NCI-H1436 treated with DMSO at 0.1 percent for 48 hours (cell line): ENCODE results near the gene COL20A1.
"Not testable (repeated sequence)": the region's sequence is repeated elsewhere in the genome, so short reads cannot be mapped to it uniquely, and the experiment has no call there.

ENCODE experiments used
- DNase-seq: peaks from one replicate; lab custom pipeline; 2025; lab: John Stamatoyannopoulos, UW

The COL20A1 gene

GRCh38 chr20:63333241-63333836, 40.4 kb downstream of the COL20A1 start:
- DNase-seq: no peak

- no peak for DNase-seq
Measured at GRCh38 chr20:63334356-63334755, 41.4 kb downstream of the COL20A1 start.

- DNase-seq: not testable (repeated sequence)
Measured at GRCh38 chr20:63335060-63335459, 42.1 kb downstream of the COL20A1 start.

- DNase-seq: no peak
Measured at GRCh38 chr20:63335711-63336110, 42.7 kb downstream of the COL20A1 start.

- no peak for DNase-seq
Measured at GRCh38 chr20:63336232-63336752, 43.3 kb downstream of the COL20A1 start.

- DNase-seq: no peak
Measured at GRCh38 chr20:63337786-63338420, 44.9 kb downstream of the COL20A1 start.

- DNase-seq: not testable (repeated sequence)
Measured at GRCh38 chr20:63339154-63340094, 46.4 kb downstream of the COL20A1 start.

GRCh38 chr20:63340158-63340688, 47.2 kb downstream of the COL20A1 start:
- DNase-seq: not testable (repeated sequence)

GRCh38 chr20:63342561-63343459, 49.8 kb downstream of the COL20A1 start:
- no peak for DNase-seq

GRCh38 chr20:63343460-63344445, 50.8 kb downstream of the COL20A1 start:
- DNase-seq: no peak

GRCh38 chr20:63344616-63345327, 51.8 kb downstream of the COL20A1 start:
- no peak for DNase-seq

GRCh38 chr20:63345328-63346100, 52.5 kb downstream of the COL20A1 start:
- DNase-seq: no peak

- DNase-seq: no peak
Measured at GRCh38 chr20:63346131-63347080, 53.4 kb downstream of the COL20A1 start.

- no peak for DNase-seq
Measured at GRCh38 chr20:63347081-63347741, 54.2 kb downstream of the COL20A1 start.

GRCh38 chr20:63347950-63348827, 55.2 kb downstream of the COL20A1 start:
- no peak for DNase-seq
